GM21367 (cell line): ENCODE results near the gene SUPT7L.
"Not testable (repeated sequence)": the region's sequence is repeated elsewhere in the genome, so short reads cannot be mapped to it uniquely, and the experiment has no call there.

Source experiments
- ATAC-seq: cut with Tn5 transposase; IDR thresholded peaks from one replicate; pipeline ENCODE4 v1.9.1; 2021; ENCODE audit not compliant: unreplicated experiment

SUPT7L gene

GRCh38 chr2:27687232-27687631, 23.8 kb upstream of the SUPT7L start:
- no peak for ATAC-seq

DNA sequence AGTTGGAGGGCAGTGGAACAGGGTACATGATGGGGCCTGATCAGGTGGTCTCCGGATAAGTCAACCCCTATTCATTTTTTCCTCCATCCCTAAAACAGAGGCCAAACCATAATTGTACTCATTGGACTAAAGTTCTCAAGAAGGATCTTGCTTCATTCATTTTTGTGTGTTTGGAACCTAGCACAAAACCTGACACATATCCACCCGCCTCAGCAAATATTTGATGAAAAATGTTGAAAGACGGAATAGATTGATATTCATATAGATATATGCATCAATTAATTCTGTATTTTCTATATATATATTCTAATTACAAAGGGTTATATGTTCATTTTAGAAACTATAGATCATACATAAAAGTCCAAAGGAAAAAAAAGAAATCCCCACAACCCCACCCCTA, 22.2 kb upstream of the SUPT7L start:
- no peak for ATAC-seq

DNA sequence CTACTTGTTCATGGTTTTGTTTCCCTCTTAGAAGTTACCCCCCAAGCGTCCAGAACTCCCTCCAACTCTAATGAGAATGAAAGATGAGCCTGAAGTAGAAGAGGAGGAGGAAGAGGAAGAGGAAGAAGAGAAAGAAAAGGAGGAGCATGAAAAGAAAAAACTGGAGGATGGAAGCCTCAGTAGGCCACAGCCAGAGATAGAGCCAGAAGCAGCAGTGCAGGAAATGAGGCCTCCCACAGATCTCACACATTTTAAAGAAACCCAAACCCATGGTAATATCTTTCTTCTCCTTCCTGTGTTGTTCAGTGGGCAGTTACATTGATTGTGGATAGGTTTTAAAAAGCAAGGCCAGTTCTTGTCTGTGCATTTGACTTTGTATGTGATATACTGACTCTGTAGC, 21.6 kb upstream of the SUPT7L start:
- ATAC-seq: not testable (repeated sequence)

DNA sequence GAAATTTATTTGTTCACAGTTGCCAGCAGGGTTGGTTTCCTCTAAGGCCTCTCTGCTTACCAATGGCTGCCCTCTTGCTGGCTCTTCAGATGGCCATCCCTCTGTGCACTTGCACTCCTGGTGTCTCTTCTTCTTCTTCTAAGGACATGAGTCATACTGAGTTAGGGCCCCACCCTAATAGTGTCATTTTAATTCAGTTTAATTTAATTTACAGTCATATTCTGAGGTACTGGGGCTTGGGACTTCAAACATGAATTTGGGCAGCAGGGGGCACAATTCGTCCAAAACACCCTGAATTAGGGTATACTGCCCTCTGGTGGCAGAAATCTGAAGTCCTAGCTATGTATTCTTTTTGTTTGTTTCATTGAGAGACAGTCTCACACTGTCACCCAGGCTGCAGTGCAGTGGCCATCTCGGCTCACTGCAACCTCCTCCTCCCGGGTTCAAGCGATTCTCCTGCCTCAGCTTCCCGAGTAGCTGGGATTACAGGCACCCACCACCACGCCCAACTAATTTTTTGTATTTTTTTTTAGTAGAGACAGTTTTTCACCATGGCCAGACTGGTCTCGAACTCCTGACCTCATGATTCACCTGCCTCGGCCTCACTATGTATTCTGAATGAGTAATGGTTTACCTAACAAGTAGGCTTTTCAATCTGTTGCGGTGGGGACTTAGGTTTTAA, 20.1 kb upstream of the SUPT7L start:
- ATAC-seq: no peak

DNA sequence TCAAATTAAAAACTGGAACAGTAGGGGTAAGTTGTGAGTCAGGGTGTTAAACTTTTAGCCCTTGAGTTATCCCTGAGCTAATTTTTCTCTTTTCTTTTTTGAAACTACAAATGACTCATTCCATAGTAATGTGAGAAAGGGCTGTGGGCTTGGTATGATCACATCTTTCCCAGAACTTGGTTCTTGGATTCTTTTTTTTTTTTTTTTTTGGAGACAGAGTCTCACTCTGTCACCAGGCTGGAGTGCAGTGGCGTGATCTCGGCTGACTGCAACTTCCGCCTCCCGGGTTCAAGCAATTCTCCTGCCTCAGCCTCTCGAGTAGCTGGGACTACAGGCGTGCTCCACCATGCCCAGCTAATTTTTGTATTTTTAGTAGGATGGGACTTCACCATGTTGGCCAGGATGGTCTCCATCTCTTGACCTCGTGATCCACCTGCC, 18.9 kb upstream of the SUPT7L start:
- ATAC-seq: not testable (repeated sequence)

GRCh38 chr2:27681841-27682240, 18.4 kb upstream of the SUPT7L start:
- ATAC-seq: no peak

- no peak for ATAC-seq
These were observed 17.2 kb upstream of the SUPT7L start for GRCh38 chr2:27680571-27680970.

- no peak for ATAC-seq
These were observed 9.5 kb upstream of the SUPT7L start for GRCh38 chr2:27672723-27673486.

- no peak for ATAC-seq
These were observed 7.8 kb upstream of the SUPT7L start for GRCh38 chr2:27671235-27671634.

DNA sequence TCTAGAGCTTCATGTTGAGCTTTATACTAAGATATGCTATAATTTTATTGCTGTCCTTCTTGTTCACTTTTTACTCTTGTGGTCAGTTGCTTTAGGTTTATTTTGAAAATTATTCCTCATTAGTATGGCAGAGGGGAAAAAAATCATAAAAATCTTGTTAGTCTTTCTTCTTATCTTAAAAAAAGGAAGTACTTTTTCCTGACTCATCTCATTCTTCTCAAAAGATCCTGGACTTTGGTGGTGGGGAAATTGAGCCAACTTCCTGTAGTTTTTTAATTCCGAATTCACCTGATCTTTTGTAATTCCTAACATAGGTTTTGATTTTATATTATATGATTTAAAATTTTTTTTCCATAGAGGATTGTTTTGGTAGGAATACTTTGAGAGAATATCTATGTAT, 4.0 kb upstream of the SUPT7L start:
- no peak for ATAC-seq

DNA sequence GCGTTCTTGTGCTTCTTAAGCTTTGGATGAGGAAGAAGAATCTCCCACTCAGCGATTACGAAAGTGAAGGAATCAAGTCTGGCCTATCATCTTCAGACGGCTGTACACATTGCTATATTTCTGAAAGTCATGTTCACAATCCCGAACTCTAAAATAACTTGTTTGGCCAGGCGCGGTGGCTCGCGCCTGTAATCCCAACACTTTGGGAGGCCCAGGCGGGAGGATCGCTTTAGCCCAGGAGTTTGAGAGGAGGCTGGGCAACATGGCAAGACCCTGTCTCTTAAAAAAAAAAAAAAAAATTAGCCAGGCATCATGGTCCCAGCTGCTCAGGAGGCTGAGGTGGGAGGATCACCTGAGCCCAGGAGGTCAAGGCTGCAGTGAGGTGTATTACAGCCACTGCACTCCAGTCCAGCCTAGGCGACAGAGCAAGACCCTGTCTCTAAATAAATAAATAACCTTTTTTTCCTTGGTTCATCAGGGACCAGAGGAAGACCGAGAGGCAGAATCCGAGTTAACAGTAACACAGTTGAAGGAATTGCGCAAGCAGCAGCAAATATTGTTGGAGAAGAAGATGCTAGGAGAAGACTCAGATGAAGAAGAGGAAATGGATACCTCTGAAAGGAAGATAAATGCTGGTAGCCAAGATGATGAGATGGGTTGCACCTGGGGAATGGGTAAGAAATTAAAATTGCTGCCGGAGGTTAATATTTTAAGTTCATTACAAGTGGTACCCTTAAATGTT, 1.4 kb upstream of the SUPT7L start:
- no peak for ATAC-seq

GRCh38 chr2:27664154-27664574, 750 bp upstream of the SUPT7L start:
- no peak for ATAC-seq

DNA sequence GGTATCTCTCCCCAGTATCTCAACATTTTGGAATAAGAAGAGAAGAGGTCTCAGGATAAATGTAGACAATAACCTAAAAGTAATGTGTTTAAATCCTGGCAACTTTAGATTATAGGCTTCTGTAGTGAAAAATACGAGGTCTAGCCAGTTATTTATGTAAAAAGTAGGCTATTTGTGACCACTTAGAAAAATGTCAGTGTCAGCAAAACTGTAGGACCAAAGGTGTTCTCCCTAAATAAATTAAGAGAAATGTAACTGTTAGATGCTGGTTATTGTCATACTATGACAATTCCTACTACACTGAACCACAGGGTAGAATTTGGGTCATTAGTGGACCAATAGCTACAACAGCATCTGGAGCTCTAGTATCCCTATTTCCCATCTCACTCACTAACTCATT, 2.0 kb downstream of the SUPT7L start:
- no peak for ATAC-seq

DNA sequence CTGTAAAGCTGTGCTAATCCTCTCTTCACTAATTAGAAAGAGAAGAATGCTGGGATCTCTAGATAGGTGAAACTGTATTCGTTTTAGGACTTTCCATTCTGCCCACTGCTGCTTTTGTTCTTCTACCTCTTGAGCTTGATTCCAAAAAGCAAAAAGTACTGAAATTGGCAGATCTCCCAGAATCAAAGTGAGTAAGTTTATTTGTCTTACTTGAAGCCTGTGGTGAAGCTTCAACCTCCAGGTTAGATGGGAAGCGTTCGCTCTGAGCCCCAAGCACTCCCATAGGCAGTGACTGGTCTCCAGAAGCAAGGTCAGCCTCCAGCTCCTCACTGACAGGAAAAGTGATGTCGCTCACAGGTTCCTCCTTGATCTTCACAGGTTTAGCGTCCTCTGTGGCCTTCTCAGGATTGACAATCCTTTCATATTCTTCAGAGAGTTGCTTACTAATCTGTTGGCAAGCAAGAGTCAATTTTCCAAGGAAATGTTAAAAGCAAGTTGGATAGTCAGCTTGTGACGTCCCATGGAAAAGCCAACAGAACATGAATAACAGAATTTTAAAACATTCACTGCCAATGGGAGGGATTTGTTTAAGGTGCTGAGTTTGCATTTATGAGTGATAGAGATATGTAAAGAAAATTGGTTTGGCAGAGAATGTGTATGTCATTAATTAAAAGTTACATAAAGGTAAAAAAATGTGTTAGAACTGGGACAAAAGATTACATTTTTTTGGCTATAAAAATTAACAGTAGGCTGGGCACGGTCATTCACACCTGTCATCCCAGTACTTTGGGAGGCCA, 8.1 kb downstream of the SUPT7L start:
- ATAC-seq: no peak

DNA sequence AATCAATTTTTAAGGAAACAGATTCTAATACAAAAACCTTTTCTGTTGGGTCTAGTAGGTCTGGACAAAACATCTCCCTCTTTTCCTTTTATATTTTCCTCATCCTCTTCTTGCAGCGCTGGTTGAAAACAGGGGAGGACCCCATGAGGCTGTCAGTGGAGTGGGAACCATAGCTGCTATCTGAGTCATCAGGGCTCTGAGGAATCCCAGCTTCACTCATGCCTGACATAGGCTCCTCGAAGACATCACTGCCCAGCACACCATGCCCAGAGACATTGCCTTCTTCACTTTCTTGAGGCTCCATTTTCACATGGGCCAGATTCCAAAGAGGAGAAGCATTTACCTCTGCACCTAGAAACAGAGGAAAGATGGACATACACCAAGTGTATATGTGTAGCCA, 10.0 kb downstream of the SUPT7L start:
- ATAC-seq: no peak

DNA sequence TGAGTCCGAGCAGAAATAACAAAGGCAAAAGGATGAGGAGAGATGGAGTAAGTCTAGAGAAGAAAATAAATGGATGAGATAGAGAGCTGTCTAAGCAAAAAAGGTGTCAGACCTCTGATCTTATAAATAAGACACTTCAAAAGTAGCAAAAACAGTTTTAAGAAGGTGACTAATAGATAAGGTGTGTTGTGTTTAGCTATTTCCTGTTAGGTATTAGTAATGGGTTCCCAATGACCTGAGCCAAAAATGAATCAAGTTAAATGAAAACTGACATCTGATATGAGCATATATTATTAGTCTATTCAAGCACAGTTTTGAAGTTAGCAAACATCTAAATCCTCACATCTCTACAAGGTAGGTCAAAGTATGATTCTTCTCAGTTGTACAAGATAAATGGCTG, 10.6 kb downstream of the SUPT7L start:
- ATAC-seq: no peak

GRCh38 chr2:27652341-27652740, 11.1 kb downstream of the SUPT7L start:
- no peak for ATAC-seq

- no peak for ATAC-seq
These were observed 12.4 kb downstream of the SUPT7L start for GRCh38 chr2:27651056-27651455.

- ATAC-seq: no peak
These were observed 15.7 kb downstream of the SUPT7L start for GRCh38 chr2:27647737-27648136.

DNA sequence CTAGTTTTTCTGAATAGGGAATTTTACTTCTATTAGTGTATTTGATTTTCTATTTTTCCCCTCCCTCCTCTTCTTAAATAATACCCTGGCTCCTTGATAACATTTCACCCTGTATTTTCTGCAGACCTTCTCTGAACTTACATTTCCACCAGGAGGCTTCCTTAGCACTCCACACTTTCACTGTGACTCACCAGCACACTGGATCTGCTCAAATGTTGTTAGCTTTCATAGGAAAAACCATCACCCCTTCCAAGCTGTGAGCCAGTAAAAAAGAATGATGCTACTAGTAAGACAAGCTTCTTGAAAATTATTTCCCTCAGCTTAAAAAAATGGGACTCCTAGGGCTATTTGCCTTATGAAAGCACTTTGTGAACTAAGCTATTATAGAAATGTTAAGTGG, 16.1 kb downstream of the SUPT7L start:
- no peak for ATAC-seq

GRCh38 chr2:27645197-27645596, 18.2 kb downstream of the SUPT7L start:
- ATAC-seq: no peak
